ENCODE measurements around the gene ULBP2.

- TF ChIP-seq CTCF (IDR thresholded peaks at IDR 0.05) (no peak), POLR2A (IDR thresholded peaks at IDR 0.05) (no peak), POLR2AphosphoS5 (IDR thresholded peaks at IDR 0.05) (no peak)
Measured at GRCh38 chr6:149924206-149924932, 17.4 kb upstream of the ULBP2 start.
